Keratinocyte (primary cell): ENCODE data around the gene PAX7.

Experiments
- CTCF ChIP-seq, 3 experiments: IDR thresholded peaks in 1 of 3; conservative IDR thresholded peaks in 1 of 3; optimal IDR thresholded peaks in 1 of 3; 2 replicates in 2 of 3; 3 replicates in 1 of 3; pipeline versions ENCODE3 to v1.5.1; 2011; ENCODE audit warnings: low read length in 3 of 3, mild to moderate bottlenecking in 3 of 3, moderate library complexity in 2 of 3, control low read depth in 1 of 3, inconsistent platforms in 1 of 3; ENCODE audit not compliant: insufficient read depth in 2 of 3; ENCODE audit errors: extremely low read depth in 1 of 3
- EZH2 ChIP-seq: IDR thresholded peaks from one replicate; pipeline ENCODE4 v1.6.1; 2012; ENCODE audit warnings: inconsistent platforms, mild to moderate bottlenecking, low read length, moderate library complexity

- TF ChIP-seq CTCF (optimal IDR thresholded peaks at IDR 0.05 in 1 of 3, IDR thresholded peaks at IDR 0.05 in 1 of 3, conservative IDR thresholded peaks at IDR 0.05 in 1 of 3; ENCODE audit: extremely low read depth in 1 of 3, insufficient read depth in 2 of 3, low read length in 3 of 3) (no peak), EZH2 (peak; percentile 11)
Measured at GRCh38 chr1:18646091-18646785, 15.6 kb downstream of the PAX7 start.
